Renal pelvis (tissue), 4 donors: ENCODE results near the gene MBP. TPM values are rescaled to one million over a fixed set of nuclear protein-coding genes. Genes with fewer than 3 reads are reported as not detected.

Experiments used
- DNase-seq: peaks from one replicate; pipeline ENCODE4 v3.0.0-alpha.2; 2013
- polyA plus RNA-seq, 3 donors: library from polyadenylated mRNA; unstranded; fragments of 120-200 nt; gene quantifications; one replicate each; pipeline ENCODE4 v1.2.1, GENCODE V29; 2013; ENCODE audit not compliant: insufficient read length in 3 of 3

MBP gene
- polyA plus RNA-seq, 3 donors, result 18.5 to 20.4 (median 19.7) TPM

DNA sequence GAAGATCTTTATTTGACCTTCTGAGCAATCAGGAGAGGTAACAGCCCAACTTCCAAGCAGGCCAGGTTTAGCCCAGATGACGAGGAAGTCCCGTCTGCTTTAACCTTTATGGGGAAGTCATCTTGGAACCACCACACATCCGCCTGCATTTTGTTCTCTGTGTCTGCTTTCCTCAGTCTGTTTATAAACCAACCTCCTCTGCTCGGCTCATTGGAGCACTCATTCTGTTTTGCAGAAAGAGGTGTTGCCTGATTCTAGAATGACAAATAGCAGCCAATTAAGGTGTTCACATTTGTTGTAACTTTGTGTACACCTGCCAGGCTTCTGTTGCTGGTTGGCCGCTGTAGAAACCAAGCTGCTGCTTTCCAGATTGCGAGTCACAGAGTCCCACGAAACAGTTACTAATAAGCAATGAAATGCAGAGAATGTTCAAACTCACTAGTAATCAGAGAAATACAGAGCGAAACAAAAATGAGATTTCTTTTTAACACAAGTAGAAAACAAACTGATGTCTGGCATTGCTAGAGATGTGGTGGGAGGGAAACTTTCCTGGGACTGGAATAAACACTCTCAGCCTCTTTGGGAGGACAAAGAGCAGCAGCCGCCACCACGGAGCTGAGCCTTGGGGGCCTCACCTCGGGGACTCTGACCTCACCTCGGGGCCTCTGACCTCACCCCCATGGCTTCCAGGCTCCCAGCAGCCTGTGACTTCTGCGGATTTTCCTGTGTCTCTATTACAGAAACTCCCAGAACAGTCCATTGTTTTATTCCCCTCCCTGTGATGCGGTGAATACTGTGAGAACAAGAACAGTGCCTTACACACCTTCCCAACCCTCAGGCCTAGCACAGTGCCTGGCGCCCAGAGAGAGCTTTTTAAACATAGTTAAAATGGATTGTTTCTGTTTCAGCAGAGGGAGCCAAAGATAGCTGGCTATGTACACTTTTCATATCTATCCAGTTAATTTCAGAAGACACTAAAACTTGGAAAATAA is 64.0 kb downstream of the MBP start:
- DNase-seq, result no peak

DNA sequence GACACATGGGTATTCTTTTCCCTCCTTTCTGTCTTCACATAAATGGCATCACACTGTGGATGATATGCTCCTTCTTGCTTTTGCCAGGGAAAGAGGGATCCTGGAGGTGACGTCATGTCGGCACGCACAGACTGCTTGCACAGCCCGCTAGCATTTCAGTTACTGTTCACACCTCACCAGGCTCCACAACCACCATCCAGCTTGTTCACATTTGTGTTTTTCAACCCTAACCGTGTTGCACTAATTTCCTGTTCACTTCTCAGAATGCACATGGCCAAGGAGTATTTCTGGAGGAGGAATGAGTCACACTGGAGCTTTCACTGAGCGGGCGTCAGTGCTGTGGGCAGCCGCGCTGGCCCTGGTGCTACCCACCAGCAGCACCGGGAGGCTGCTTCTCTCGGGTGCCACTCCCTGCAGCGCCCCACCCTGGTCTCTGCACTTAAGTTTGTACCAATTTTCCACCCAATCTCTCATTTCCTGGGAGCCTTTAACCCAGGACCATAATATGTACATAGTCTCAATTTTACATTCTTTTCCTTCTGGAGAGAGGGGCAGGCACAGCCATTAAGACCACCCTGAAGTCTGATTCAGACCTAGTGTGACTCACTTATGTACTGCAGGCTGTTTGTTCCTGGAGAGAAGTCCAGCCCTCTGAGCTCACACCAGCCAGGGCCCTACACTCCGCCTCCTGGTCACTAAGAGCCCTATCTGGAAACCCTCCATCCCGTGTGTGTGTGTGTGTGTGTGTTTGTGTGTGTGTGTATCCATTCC is 65.1 kb downstream of the MBP start:
- DNase-seq, result no peak

DNA sequence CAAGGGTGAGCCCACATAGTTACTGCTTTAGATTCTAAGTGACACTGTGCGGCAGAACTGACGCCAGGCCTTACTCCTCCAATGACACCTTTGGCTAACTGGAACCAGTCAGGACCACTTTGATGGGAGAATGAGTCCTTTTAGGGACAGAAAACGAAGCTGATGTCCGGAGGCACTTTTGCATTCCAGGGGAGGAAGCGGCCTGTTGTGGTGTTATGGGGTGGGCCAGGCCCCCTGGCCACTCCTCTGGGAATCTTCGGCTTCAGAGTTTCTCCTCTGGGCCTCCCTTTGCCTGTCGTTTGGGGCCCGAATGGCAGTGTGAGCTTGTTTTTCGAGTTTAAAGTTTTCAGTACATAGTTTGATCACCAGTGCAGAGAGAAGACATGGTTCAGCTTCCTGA is 65.9 kb downstream of the MBP start:
- no peak for DNase-seq

DNA sequence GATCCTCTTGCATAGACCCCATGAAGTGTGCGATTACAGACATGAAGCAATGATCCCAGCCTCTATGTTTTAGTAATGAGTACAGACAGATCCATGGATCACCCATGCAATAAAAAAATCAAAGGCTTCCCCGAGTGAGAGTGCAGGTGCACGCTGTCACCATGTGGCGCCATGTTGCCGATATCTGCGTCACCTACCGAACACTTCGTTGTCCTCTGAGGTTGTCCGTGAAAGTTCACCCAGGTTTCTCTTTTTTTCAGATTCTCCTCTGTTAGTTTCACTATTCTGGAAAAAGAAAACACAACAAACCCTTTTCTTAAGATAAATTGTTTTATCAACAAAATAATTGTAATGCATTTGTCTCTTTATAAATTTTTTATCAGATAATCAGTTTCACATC is 66.5 kb downstream of the MBP start:
- DNase-seq, result no peak

DNA sequence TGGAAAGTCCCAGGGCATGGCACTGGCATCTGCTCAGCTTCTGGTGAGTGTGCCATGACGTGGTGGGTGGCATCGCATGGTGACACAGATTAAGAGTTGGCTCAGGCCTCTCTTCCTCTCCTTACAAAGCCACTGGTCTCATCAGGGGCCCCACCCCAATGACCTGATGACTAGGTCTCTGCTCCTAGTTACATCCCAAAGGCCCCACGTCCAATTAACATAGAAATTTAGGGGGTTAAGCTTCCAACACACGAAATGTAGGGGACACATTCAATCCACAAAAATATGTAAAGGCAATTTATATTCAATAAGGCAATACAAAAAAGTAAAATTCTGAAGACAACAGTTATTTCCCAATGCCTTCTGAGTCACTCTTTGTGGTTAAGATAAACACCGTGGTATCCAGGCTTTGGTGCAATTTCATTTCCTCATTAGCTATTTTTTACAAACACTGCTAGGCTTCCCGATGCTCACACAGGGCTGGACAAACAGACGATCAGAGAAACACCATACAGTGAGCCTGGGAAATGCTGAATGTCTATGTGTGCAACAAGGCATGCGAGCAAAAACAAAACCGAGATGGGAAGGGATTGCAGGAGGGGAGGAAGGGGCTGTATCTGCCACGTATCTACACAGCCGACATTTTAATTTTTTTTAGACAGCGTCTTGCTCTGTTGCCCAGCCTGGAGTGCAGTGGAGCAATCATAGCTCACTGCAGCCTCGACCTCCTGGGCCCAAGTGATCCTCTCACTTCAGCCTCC is 67.2 kb downstream of the MBP start:
- no peak for DNase-seq

DNA sequence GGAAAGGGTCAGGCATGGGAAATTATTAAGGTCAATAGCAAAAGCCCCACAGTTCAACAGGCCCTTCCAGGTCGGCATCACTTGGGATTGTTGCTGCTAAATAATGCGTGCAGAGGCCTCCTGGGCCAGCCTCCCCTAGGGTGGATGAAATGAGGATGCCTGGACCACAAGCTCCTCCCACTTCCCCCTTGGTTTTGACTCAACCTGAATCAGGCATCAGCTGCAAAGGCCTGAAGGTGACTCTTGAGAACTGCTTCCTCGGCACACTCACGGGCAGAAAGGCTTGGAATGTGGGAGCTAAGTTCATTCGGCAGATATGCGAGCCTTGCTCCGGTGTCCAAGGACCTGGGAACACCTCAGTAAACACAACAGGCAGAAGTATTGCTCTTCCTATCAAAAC is 69.3 kb downstream of the MBP start:
- no peak for DNase-seq

DNA sequence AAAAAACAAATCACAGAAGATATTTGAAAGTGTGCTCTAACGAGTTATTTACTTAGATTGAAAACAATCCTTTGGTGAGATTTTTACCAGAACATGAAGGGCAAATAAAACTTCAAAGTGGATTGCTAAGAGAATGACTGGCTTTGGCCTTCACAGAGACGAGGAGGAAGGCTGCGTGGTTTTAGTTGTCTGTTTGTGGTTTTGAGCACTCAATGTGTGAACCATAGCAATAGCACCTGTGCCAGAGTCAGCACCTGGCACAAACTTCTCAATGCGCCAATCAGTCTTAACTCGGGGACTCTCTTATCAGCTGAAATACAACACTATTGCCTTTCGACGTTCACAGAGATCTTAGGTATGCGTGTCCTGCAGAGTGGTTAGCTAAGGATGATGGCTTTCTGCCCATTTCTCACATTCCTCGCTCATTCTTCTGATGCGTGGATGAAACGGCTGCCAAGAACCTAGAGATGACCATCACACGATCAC is 70.0 kb downstream of the MBP start:
- no peak for DNase-seq

DNA sequence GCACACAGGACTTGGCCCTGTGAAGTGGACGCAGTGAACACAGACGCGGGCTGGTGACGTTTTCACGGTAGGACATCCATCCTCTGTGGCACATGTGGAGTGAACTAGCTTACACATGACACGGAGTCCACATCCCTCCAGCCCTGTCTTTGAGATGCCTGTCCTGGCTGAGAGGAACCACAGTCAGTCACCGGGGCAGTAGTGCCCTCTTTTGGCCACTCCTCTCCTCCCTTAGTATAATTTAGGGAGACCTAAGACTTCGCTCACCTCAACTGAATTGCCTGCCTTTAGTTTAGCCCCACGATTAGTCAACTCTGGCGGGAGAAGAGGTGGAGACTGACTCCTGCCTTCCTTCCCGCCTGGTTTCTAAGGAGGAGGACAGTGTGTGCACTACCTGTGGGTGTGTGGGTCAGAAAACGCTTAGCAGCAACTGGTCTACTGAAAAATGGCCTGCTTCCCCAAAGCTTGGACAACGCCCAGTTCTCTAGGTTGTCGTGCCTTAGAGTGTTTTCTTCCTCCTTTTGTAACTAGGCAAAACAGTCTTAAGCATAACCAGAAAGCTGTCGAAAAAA is 70.6 kb downstream of the MBP start:
- no peak for DNase-seq

DNA sequence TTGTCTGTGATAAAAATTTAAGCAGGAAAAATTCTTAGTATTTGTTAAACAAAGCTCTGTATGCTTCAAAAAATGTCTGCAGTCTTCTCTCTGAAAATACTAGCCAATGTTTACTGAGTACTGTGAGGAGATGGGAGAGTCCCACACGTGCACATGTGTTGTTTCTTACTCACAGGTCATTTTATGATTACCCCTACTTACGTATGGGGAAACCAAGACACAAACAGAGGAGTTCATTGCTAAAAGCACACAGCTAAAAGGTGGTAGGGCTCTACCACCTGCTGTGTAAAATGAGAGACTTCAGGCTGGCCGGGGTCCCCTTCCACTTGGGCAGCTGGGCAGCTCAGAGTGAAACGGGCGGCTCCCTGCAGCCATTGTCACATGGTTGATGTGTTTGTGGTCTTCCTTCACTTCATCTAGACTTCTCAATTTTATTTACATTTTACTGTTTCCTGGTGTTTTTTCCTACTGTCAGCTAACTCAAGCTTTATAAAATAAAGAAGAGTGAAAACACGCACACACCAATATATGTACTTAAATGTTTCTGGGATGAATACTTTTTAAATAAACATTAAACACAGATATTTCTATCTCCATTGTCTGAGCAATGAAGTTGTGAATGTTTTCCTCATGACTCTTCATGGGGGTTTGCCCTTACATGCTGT is 71.2 kb downstream of the MBP start:
- DNase-seq, result no peak

DNA sequence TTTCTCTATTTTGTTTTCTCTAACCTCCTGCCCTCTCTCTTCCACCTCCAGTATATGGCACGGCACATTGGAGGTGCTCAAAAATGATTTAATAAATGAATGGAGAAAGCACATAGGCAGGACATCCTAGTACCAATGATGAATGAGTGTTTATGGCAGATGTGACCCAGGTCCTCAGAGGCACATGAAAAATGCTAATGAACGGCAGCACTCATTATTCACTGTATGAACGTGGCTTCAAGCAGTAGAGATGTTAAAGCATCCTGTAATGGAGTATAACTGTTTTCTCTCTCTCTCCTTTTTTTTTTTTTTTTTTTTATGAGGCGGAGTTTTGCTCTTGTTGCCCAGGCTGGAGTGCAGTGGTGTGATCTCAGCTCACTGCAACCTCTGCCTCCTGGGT is 72.4 kb downstream of the MBP start:
- no peak for DNase-seq

DNA sequence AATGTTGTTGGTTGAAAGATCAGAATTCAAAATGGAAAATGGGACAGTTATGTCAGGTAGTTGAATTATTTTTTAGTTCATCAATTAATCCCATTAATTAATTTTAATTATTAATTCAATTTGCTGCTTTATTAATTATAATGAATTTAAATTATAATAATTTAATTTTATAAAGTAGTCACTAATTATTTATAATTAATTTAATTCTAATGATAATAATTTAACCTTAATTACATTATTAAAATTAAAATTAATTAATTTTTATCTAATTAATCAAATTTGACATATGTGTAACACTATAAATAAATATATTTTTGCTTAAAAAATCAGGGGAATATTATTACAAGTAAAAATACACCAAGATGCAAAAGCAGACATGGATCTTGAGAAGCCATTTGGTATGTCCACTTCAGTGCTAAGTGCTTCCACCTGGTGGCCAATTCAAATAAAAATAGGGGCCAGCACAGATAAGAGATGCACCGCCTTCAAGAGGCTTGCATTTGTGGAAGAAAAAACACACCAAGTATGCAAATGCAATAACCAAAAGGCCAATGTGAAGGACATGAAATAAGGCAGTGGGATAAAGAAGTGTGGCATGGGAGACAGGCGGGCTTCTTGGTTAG is 73.2 kb downstream of the MBP start:
- DNase-seq, result no peak

DNA sequence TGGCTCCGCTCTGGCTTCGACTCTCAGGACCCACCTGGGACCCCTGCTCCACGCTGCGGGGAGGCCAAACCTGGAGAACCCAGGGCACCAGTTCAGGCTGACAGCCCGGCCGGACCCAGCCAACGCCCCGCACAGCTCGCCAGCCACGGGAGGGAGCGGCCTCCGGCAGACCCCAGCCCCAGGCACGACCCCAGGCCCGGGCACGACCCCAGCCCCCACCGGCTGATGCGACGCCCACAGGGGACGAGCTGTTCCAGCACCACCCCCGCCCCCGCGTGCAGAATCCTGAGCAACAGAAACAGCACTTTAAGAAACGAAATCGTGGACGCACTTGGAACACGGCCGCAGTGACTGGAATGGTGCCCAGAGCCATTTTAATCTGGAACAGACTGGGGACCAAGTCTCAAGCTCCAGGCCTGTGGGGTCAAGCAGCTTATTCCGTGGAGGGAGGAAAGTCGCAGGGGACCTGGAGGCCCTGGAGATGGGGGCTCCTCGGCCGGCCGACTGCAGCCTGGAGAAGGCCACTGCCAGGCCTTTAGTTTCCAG is 74.2 kb downstream of the MBP start:
- no peak for DNase-seq

DNA sequence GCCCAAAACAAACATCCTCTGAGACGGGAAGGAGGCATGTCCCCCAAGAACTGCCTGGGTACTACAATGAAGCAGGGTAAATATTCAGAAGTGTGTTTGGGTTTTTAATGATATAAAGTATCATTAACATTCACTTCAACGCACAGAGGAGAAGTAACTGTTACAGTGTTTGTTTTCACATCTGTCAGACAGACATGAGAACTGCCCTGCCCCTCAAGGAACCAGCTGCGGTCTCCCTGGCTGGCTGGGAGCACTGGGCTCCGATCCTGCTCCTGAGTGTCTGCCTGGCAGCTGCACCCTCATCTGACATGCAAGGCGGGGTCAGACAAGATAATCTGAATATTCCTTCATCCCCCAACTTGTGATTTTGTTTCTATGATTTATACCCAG is 75.6 kb downstream of the MBP start:
- DNase-seq, result no peak

DNA sequence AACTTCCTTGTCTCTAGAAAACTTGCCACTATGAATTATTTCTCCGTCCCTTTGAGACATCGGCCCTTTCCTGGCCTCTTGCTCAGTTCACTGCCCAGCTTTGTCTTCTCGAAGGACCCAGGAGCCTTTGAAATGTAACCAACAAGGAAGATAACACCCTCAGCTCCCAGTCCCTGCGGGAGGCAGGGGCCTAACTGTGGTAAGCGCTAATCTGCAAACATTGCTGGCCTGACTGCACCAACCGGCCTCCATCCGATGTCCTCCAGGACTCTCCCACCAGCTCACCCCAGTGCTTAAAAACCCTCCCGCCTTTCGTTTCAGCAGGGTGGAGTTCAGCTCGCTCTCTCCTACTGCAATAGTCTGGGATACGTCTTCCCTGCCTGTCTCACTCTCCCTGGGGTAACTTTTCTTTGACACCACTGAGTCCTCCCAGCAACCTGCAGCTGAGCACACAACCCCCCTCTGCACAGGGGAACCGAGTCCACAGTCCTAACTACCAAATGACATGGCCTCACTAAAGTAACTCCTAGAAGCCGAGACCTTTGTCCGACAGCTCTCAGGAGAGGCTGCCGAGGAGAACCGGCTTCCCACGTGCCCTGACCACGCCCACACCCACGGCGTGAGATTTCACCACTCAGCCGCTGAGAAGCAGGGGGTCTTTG is 76.1 kb downstream of the MBP start:
- no peak for DNase-seq

DNA sequence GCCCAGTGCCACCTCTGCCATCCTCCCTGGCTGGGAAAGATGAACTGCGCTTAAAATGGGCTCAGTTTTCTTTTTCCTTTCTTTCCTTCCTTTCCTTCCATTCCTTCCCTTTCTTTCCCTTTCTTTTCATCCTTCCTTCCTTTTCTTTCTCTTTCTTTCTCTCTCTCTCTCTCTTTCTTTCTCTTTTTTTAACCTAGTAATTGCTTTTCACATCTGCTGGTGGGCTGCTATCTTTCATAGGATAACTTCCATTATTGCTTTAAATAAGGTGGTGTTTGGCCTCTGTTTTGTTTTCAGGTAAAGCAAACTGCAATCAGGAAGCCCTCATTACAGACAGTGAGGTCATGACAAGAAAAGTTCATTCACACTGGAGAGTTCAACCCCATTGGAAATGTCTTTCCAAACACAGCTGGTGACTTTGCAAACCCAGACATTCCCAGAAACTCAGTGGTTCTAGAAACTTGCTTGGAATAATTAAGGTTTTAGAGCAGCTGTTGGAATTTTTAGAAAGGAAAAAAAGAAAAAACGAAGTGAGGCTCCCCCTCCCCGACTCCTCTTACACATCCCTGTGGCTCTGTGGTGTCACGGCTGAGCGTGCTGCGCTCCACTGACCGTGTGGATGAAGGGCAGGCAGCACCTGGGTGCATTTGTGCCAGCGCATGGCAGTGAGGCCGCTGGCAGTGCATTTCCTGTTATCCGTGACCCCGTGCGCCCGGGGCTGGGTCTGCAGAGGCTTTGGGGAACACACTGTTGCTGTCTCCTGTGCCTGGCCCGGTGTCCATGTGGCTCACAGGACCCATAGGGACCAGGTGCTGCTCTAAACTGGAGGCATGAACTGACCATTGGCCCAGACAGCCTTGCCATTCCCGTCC is 76.9 kb downstream of the MBP start:
- no peak for DNase-seq

DNA sequence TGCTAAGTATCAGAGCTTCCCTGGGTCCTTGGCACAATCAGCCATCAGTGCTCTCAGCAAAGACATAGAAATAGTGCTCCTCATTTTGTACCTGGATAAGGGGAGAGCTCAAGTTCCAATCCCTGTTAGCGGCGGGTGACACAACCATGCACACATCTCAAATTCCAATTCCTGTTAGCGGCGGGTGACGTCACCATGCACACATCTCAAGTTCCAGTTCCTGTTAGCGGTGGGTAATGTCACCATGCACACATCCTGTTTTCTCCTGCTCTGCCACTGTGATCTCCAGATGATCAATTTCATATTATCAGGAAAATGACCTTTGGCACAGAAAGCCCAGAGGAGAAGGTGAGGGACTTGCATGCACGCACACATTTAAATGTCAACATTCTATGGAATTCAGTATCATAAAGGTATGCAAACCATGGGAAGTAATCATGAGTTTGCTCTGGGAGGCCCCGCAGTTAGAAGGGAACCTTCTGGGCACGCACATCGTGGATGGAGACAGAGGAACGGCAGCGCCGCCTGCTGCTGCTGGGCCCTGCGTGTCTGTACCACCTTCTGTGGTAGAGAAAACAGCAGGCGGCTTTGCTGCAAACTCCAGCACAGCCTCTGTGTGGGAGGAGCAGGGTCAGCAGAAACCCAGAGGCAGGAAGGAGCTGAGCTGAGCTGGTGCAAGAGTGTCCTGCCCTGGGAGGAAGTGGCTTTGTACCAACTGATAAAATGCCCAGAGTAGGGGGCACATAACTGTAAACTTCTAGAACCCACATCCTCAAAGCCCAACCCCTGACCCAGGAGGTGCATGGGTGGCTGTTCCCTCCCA is 77.8 kb downstream of the MBP start:
- DNase-seq, result peak; percentile 81

DNA sequence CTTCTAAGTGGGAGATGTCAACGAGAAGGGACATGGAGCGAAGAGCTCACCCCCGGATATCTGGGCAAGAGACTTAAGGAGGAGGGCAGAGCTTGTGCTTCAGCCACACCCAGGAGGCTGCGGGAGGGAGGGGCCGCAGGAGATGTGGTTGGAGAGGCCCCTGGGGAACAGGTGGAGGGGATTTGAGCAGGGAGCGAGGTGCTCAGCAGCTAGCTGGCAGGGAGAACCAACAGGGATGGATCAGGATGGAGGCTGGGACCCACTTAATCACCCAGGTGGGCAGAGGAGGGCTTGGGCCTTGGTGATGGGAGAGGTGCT is 78.3 kb downstream of the MBP start:
- DNase-seq, result no peak
